ENCODE results near the gene CDC42BPA. TPM values are rescaled to one million over a fixed set of nuclear protein-coding genes. Genes with fewer than 3 reads are reported as not detected.

CDC42BPA gene
- polyA plus RNA-seq, 1 donor = 24.3 TPM

GRCh38 chr1:226995365-226996332 lies 322.6 kb downstream of the CDC42BPA start:
- H3K4me3 ChIP-seq (ENCODE audit: low read length) = no peak overlapping the region
- H3K36me3 ChIP-seq (ENCODE audit: control insufficient read depth, insufficient read depth, low read length) = peaks cover 6% of the 10 kb centered on the region
- WGBS (ENCODE audit: insufficient coverage, low lambda C conversion rate) = 83% methylated on average over 3 of the region's 13 CpGs
- H3K27ac ChIP-seq (ENCODE audit: low read length) = no peak overlapping the region
- H3K9me3 ChIP-seq (ENCODE audit: control insufficient read depth, low read depth, low read length) = no peaks in the 10 kb centered on the region
- peaks cover 26% of the 10 kb centered on the region for H3K4me1 ChIP-seq (ENCODE audit: control insufficient read depth, insufficient read depth, low read length)
- H3K27me3 ChIP-seq (ENCODE audit: control insufficient read depth, insufficient read depth, low read length) = no peaks in the 10 kb centered on the region
- DNase-seq = no peak

GRCh38 chr1:226994586-226995364 lies 323.5 kb downstream of the CDC42BPA start:
- Histone ChIP-seq H3K36me3 (ENCODE audit: control insufficient read depth, insufficient read depth, low read length) (peaks cover 3% of the 10 kb centered on the region), H3K27ac (ENCODE audit: low read length) (no peak overlapping the region), H3K9me3 (ENCODE audit: control insufficient read depth, low read depth, low read length) (no peaks in the 10 kb centered on the region), H3K4me3 (ENCODE audit: low read length) (no peak overlapping the region), H3K4me1 (ENCODE audit: control insufficient read depth, insufficient read depth, low read length) (peaks cover 31% of the 10 kb centered on the region), H3K27me3 (ENCODE audit: control insufficient read depth, insufficient read depth, low read length) (no peaks in the 10 kb centered on the region)
- no peak for DNase-seq
- WGBS (ENCODE audit: insufficient coverage, low lambda C conversion rate) = no CpG with 5 or more reads among the region's 18 CpGs

GRCh38 chr1:226993814-226994585 lies 324.3 kb downstream of the CDC42BPA start:
- Histone ChIP-seq H3K4me1 (ENCODE audit: control insufficient read depth, insufficient read depth, low read length) (peaks cover 39% of the 10 kb centered on the region), H3K36me3 (ENCODE audit: control insufficient read depth, insufficient read depth, low read length) (peaks cover 3% of the 10 kb centered on the region), H3K27me3 (ENCODE audit: control insufficient read depth, insufficient read depth, low read length) (no peaks in the 10 kb centered on the region), H3K27ac (ENCODE audit: low read length) (no peak overlapping the region), H3K4me3 (ENCODE audit: low read length) (no peak overlapping the region), H3K9me3 (ENCODE audit: control insufficient read depth, low read depth, low read length) (no peaks in the 10 kb centered on the region)
- DNase-seq = peak in 1 of 2 donors; percentile 34
- 27% methylated on average over 3 of the region's 22 CpGs for WGBS (ENCODE audit: insufficient coverage, low lambda C conversion rate)

GRCh38 chr1:226991920-226992319 lies 326.4 kb downstream of the CDC42BPA start:
- Histone ChIP-seq H3K27ac (ENCODE audit: low read length) (peak overlapping the region; percentile 89), H3K9me3 (ENCODE audit: control insufficient read depth, low read depth, low read length) (no peaks in the 10 kb centered on the region), H3K4me3 (ENCODE audit: low read length) (no peak overlapping the region), H3K36me3 (ENCODE audit: control insufficient read depth, insufficient read depth, low read length) (peaks cover 11% of the 10 kb centered on the region), H3K4me1 (ENCODE audit: control insufficient read depth, insufficient read depth, low read length) (peaks cover 54% of the 10 kb centered on the region), H3K27me3 (ENCODE audit: control insufficient read depth, insufficient read depth, low read length) (no peaks in the 10 kb centered on the region)
- WGBS (ENCODE audit: insufficient coverage, low lambda C conversion rate) = 100% methylated on average over 3 of the region's 4 CpGs
- no peak for DNase-seq

- peak; percentile 87 to 95 for DNase-seq
- peak overlapping the region; percentile 89 for H3K27ac ChIP-seq (ENCODE audit: low read length)
- peaks cover 54% of the 10 kb centered on the region for H3K4me1 ChIP-seq (ENCODE audit: control insufficient read depth, insufficient read depth, low read length)
- H3K4me3 ChIP-seq (ENCODE audit: low read length) = no peak overlapping the region
- H3K27me3 ChIP-seq (ENCODE audit: control insufficient read depth, insufficient read depth, low read length) = no peaks in the 10 kb centered on the region
- H3K36me3 ChIP-seq (ENCODE audit: control insufficient read depth, insufficient read depth, low read length) = peaks cover 28% of the 10 kb centered on the region
- H3K9me3 ChIP-seq (ENCODE audit: control insufficient read depth, low read depth, low read length) = peaks cover 2% of the 10 kb centered on the region
- no CpG with 5 or more reads among the region's 10 CpGs for WGBS (ENCODE audit: insufficient coverage, low lambda C conversion rate)
Observed at GRCh38 chr1:226990133-226990716, 328.1 kb downstream of the CDC42BPA start.

- Histone ChIP-seq H3K4me1 (ENCODE audit: control insufficient read depth, insufficient read depth, low read length) (peaks cover 51% of the 10 kb centered on the region), H3K27me3 (ENCODE audit: control insufficient read depth, insufficient read depth, low read length) (no peaks in the 10 kb centered on the region), H3K4me3 (ENCODE audit: low read length) (no peak overlapping the region), H3K9me3 (ENCODE audit: control insufficient read depth, low read depth, low read length) (peaks cover 3% of the 10 kb centered on the region), H3K36me3 (ENCODE audit: control insufficient read depth, insufficient read depth, low read length) (peaks cover 35% of the 10 kb centered on the region), H3K27ac (ENCODE audit: low read length) (peak overlapping the region; percentile 89)
- 33% methylated on average over 1 of the region's 12 CpGs for WGBS (ENCODE audit: insufficient coverage, low lambda C conversion rate)
- peak in 1 of 2 donors; percentile 67 for DNase-seq
Observed at GRCh38 chr1:226989085-226989920, 329.0 kb downstream of the CDC42BPA start.

GRCh38 chr1:226988334-226988666 lies 330.0 kb downstream of the CDC42BPA start:
- Histone ChIP-seq H3K4me3 (ENCODE audit: low read length) (no peak overlapping the region), H3K4me1 (ENCODE audit: control insufficient read depth, insufficient read depth, low read length) (peaks cover 43% of the 10 kb centered on the region), H3K36me3 (ENCODE audit: control insufficient read depth, insufficient read depth, low read length) (peaks cover 42% of the 10 kb centered on the region), H3K27me3 (ENCODE audit: control insufficient read depth, insufficient read depth, low read length) (no peaks in the 10 kb centered on the region), H3K9me3 (ENCODE audit: control insufficient read depth, low read depth, low read length) (peaks cover 3% of the 10 kb centered on the region), H3K27ac (ENCODE audit: low read length) (peak overlapping the region; percentile 89)
- peak in 1 of 2 donors; percentile 59 for DNase-seq
- no CpG with 5 or more reads among the region's 3 CpGs for WGBS (ENCODE audit: insufficient coverage, low lambda C conversion rate)

GRCh38 chr1:226987623-226988333 lies 330.5 kb downstream of the CDC42BPA start:
- DNase-seq = no peak
- Histone ChIP-seq H3K36me3 (ENCODE audit: control insufficient read depth, insufficient read depth, low read length) (peaks cover 46% of the 10 kb centered on the region), H3K9me3 (ENCODE audit: control insufficient read depth, low read depth, low read length) (peaks cover 3% of the 10 kb centered on the region), H3K27me3 (ENCODE audit: control insufficient read depth, insufficient read depth, low read length) (no peaks in the 10 kb centered on the region), H3K27ac (ENCODE audit: low read length) (peak overlapping the region; percentile 89), H3K4me1 (ENCODE audit: control insufficient read depth, insufficient read depth, low read length) (peaks cover 38% of the 10 kb centered on the region), H3K4me3 (ENCODE audit: low read length) (no peak overlapping the region)
- no CpG with 5 or more reads among the region's 16 CpGs for WGBS (ENCODE audit: insufficient coverage, low lambda C conversion rate)

GRCh38 chr1:226987179-226987536 lies 331.1 kb downstream of the CDC42BPA start:
- WGBS (ENCODE audit: insufficient coverage, low lambda C conversion rate) = 60% methylated on average over 2 of the region's 8 CpGs
- Histone ChIP-seq H3K27ac (ENCODE audit: low read length) (no peak overlapping the region), H3K36me3 (ENCODE audit: control insufficient read depth, insufficient read depth, low read length) (peaks cover 51% of the 10 kb centered on the region)

More at GRCh38 chr1:226987179-226987536, 331.1 kb downstream of the CDC42BPA start:
- Histone ChIP-seq H3K27me3 (ENCODE audit: control insufficient read depth, insufficient read depth, low read length) (no peaks in the 10 kb centered on the region), H3K4me1 (ENCODE audit: control insufficient read depth, insufficient read depth, low read length) (peaks cover 36% of the 10 kb centered on the region), H3K4me3 (ENCODE audit: low read length) (no peak overlapping the region), H3K9me3 (ENCODE audit: control insufficient read depth, low read depth, low read length) (peaks cover 3% of the 10 kb centered on the region)
- no peak for DNase-seq
